GM18502 (cell line): Measurements from ENCODE around the gene ACCS.

Experiments used
- ATAC-seq: cut with Tn5 transposase; IDR thresholded peaks from one replicate; pipeline ENCODE4 v1.9.1; 2021; ENCODE audit warnings: mild to moderate bottlenecking; ENCODE audit not compliant: unreplicated experiment, poor library complexity

ACCS gene

GRCh38 chr11:44126304-44126703 lies 60.2 kb downstream of the ACCS start:
- no peak for ATAC-seq

GRCh38 chr11:44127130-44127529 lies 61.1 kb downstream of the ACCS start:
- no peak for ATAC-seq

GRCh38 chr11:44128729-44129128 lies 62.7 kb downstream of the ACCS start:
- no peak for ATAC-seq

- ATAC-seq, result no peak
Measured at GRCh38 chr11:44130751-44131150, 64.7 kb downstream of the ACCS start.

- no peak for ATAC-seq
Measured at GRCh38 chr11:44133335-44133946, 67.4 kb downstream of the ACCS start.
